GM18868 (cell line): Measurements from ENCODE around the gene TFCP2L1.
"Not testable (repeated sequence)": the region's sequence is repeated elsewhere in the genome, so short reads cannot be mapped to it uniquely, and the experiment has no call there.

Experiments used
- ATAC-seq: cut with Tn5 transposase; IDR thresholded peaks from one replicate; pipeline ENCODE4 v1.9.1; 2021; ENCODE audit warnings: mild to moderate bottlenecking, moderate library complexity; ENCODE audit not compliant: unreplicated experiment

Gene TFCP2L1

GRCh38 chr2:121269436-121269835 is 15.6 kb downstream of the TFCP2L1 start:
- not testable (repeated sequence) for ATAC-seq

GRCh38 chr2:121266543-121267106 is 18.4 kb downstream of the TFCP2L1 start:
- ATAC-seq, result no peak

- ATAC-seq, result no peak
Measured at GRCh38 chr2:121263996-121264715, 20.8 kb downstream of the TFCP2L1 start.

- ATAC-seq, result no peak
Measured at GRCh38 chr2:121260370-121261154, 24.4 kb downstream of the TFCP2L1 start.

- ATAC-seq, result no peak
Measured at GRCh38 chr2:121258051-121258450, 27.0 kb downstream of the TFCP2L1 start.

GRCh38 chr2:121257480-121257840 is 27.5 kb downstream of the TFCP2L1 start:
- no peak for ATAC-seq

- ATAC-seq, result no peak
Measured at GRCh38 chr2:121256720-121257479, 28.1 kb downstream of the TFCP2L1 start.

GRCh38 chr2:121255358-121255757 is 29.6 kb downstream of the TFCP2L1 start:
- ATAC-seq, result no peak

- no peak for ATAC-seq
Measured at GRCh38 chr2:121254748-121255147, 30.3 kb downstream of the TFCP2L1 start.

GRCh38 chr2:121253674-121254240 is 31.2 kb downstream of the TFCP2L1 start:
- no peak for ATAC-seq

- ATAC-seq, result no peak
Measured at GRCh38 chr2:121253021-121253673, 31.9 kb downstream of the TFCP2L1 start.

- no peak for ATAC-seq
Measured at GRCh38 chr2:121251497-121251896, 33.5 kb downstream of the TFCP2L1 start.

GRCh38 chr2:121248766-121249343 is 36.1 kb downstream of the TFCP2L1 start:
- ATAC-seq, result no peak

- no peak for ATAC-seq
Measured at GRCh38 chr2:121247971-121248370, 37.0 kb downstream of the TFCP2L1 start.

GRCh38 chr2:121247534-121247933 is 37.5 kb downstream of the TFCP2L1 start:
- ATAC-seq, result no peak

GRCh38 chr2:121246704-121247255 is 38.2 kb downstream of the TFCP2L1 start:
- no peak for ATAC-seq

GRCh38 chr2:121245913-121246312 is 39.1 kb downstream of the TFCP2L1 start:
- ATAC-seq, result no peak

GRCh38 chr2:121245120-121245820 is 39.7 kb downstream of the TFCP2L1 start:
- no peak for ATAC-seq

GRCh38 chr2:121244616-121245015 is 40.4 kb downstream of the TFCP2L1 start:
- no peak for ATAC-seq
